Breast epithelium (tissue), 3 donors: ENCODE data around the gene FLNC.

Experiments
- POLR2A ChIP-seq: fragments of 450-650 bp; IDR thresholded peaks from one replicate; pipeline ENCODE4 v1.6.1; 2016; ENCODE audit warnings: antibody characterized with exemption, mild to moderate bottlenecking, moderate library complexity
- TF ChIP-seq, protein P1 (sequence below), 3 donors: fragments of 450-650 bp; IDR thresholded peaks; one replicate each; pipeline ENCODE4 v1.5.1; 2016 to 2017; ENCODE audit warnings: antibody characterized with exemption in 3 of 3, mild to moderate bottlenecking in 3 of 3, moderate library complexity in 3 of 3

DNA sequence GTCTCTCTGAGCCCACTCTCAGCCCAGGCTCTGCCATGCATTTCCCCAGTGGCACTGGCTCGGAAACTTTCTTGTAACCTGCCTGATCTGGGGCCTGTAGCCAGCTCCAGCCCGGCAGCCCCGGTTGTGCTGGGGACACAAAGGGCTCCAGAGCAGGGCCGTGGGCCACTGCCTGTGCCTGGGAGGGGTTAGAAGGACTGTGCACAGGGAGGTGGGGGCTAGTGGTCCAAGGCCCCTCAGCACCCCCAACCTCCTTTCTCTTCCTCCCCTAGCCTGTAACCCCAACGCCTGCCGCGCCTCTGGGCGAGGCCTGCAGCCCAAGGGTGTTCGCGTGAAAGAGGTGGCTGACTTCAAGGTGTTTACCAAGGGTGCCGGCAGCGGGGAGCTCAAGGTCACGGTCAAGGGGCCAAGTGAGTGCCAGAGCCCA lies 9.6 kb downstream of the FLNC start:
- TF ChIP-seq POLR2A: no peak
- TF ChIP-seq, protein P1, sequence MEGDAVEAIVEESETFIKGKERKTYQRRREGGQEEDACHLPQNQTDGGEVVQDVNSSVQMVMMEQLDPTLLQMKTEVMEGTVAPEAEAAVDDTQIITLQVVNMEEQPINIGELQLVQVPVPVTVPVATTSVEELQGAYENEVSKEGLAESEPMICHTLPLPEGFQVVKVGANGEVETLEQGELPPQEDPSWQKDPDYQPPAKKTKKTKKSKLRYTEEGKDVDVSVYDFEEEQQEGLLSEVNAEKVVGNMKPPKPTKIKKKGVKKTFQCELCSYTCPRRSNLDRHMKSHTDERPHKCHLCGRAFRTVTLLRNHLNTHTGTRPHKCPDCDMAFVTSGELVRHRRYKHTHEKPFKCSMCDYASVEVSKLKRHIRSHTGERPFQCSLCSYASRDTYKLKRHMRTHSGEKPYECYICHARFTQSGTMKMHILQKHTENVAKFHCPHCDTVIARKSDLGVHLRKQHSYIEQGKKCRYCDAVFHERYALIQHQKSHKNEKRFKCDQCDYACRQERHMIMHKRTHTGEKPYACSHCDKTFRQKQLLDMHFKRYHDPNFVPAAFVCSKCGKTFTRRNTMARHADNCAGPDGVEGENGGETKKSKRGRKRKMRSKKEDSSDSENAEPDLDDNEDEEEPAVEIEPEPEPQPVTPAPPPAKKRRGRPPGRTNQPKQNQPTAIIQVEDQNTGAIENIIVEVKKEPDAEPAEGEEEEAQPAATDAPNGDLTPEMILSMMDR (IDR thresholded peaks at IDR 0.05): no peak
